Muscle of arm (tissue), 12 donors: ENCODE data around the gene SAP30BP. TPM values are rescaled to one million over a fixed set of nuclear protein-coding genes. Genes with fewer than 3 reads are reported as not detected.
"Not testable (repeated sequence)": the region's sequence is repeated elsewhere in the genome, so short reads cannot be mapped to it uniquely, and the experiment has no call there.

Source experiments
- DNase-seq: peaks from one replicate; pipeline ENCODE4 v3.0.0-alpha.2; 2013
- polyA plus RNA-seq, 12 donors: library from polyadenylated mRNA; unstranded; fragments of 120-200 nt; gene quantifications; one replicate each; pipeline ENCODE4 v1.2.1, GENCODE V29; 2013; ENCODE audit not compliant: insufficient read length in 12 of 12

SAP30BP gene
- polyA plus RNA-seq, 12 donors, result 66.0 to 125 (median 72.9) TPM; not detected in 1

GRCh38 chr17:75631353-75631752 is 35.8 kb upstream of the SAP30BP start:
- no peak for DNase-seq

GRCh38 chr17:75632428-75632827 is 34.7 kb upstream of the SAP30BP start:
- no peak for DNase-seq

GRCh38 chr17:75632863-75633485 is 34.2 kb upstream of the SAP30BP start, which contains the start of gene SMIM5:
TSS of gene SMIM5 (plus strand) at chr17:75633434. CDS start at chr17:75640202, 6,768 bp downstream.
- peak; percentile 86 for DNase-seq

GRCh38 chr17:75633486-75634375 is 33.4 kb upstream of the SAP30BP start:
- peak; percentile 93 for DNase-seq

GRCh38 chr17:75634376-75634740 is 32.8 kb upstream of the SAP30BP start:
- no peak for DNase-seq

GRCh38 chr17:75634754-75635609 is 32.2 kb upstream of the SAP30BP start:
- DNase-seq, result no peak

- no peak for DNase-seq
These were observed 31.4 kb upstream of the SAP30BP start for GRCh38 chr17:75635610-75636202.

- DNase-seq, result no peak
These were observed 30.6 kb upstream of the SAP30BP start for GRCh38 chr17:75636381-75637142.

- DNase-seq, result no peak
These were observed 30.0 kb upstream of the SAP30BP start for GRCh38 chr17:75637143-75637538.

GRCh38 chr17:75637551-75637950 is 29.6 kb upstream of the SAP30BP start:
- no peak for DNase-seq

- DNase-seq, result not testable (repeated sequence)
These were observed 29.1 kb upstream of the SAP30BP start for GRCh38 chr17:75638039-75638438.

GRCh38 chr17:75638893-75639292 is 28.2 kb upstream of the SAP30BP start:
- DNase-seq, result no peak

- no peak for DNase-seq
These were observed 27.8 kb upstream of the SAP30BP start for GRCh38 chr17:75639327-75639726.

- DNase-seq, result no peak
These were observed 27.2 kb upstream of the SAP30BP start for GRCh38 chr17:75639771-75640555.

- DNase-seq, result no peak
These were observed 26.5 kb upstream of the SAP30BP start for GRCh38 chr17:75640556-75641119.

- DNase-seq, result no peak
These were observed 25.8 kb upstream of the SAP30BP start for GRCh38 chr17:75641343-75641742.

- no peak for DNase-seq
These were observed 24.9 kb upstream of the SAP30BP start for GRCh38 chr17:75642182-75642783.

- DNase-seq, result no peak
These were observed 24.1 kb upstream of the SAP30BP start for GRCh38 chr17:75642784-75643642.
